ENCODE results near the gene TSHZ2.

DNA sequence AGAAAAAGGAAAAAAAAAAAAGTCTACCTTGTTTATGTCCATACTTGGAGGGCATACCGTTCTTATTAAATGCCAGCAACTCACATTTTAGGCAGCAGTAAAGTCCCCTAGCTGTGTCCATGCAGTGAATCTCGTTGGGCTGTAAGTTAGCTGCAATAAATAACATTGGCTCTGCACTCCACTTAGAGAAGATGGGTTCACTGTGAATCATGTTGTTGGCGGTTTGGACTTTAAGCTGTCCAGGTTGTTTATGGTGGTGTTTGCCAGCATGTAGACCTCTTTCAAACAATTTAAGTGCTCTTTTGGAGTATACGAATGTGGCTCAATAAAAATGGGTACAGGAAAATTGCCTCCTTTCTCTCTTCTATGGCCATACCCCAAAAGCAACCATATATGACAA is 494.1 kb downstream of the TSHZ2 start:
- TF ChIP-seq, protein P1, sequence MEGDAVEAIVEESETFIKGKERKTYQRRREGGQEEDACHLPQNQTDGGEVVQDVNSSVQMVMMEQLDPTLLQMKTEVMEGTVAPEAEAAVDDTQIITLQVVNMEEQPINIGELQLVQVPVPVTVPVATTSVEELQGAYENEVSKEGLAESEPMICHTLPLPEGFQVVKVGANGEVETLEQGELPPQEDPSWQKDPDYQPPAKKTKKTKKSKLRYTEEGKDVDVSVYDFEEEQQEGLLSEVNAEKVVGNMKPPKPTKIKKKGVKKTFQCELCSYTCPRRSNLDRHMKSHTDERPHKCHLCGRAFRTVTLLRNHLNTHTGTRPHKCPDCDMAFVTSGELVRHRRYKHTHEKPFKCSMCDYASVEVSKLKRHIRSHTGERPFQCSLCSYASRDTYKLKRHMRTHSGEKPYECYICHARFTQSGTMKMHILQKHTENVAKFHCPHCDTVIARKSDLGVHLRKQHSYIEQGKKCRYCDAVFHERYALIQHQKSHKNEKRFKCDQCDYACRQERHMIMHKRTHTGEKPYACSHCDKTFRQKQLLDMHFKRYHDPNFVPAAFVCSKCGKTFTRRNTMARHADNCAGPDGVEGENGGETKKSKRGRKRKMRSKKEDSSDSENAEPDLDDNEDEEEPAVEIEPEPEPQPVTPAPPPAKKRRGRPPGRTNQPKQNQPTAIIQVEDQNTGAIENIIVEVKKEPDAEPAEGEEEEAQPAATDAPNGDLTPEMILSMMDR (IDR thresholded peaks at IDR 0.05; ENCODE audit: low read depth, low read length) = no peak
- TF ChIP-seq EZH2phosphoT487 (IDR thresholded peaks at IDR 0.05; ENCODE audit: low read depth) = no peak
